ENCODE results near the gene ZNF578. TPM values are rescaled to one million over a fixed set of nuclear protein-coding genes. Genes with fewer than 3 reads are reported as not detected.
"Not testable (repeated sequence)": the region's sequence is repeated elsewhere in the genome, so short reads cannot be mapped to it uniquely, and the experiment has no call there.

Gene ZNF578
- total RNA-seq, 1 experiment from 2014 or later, result not detected

- in situ Hi-C loops (cut with HindIII; ENCODE audit: low sequenced_read_pairs), result no loop called here
- no peak for DNase-seq (ENCODE audit: low spot score)
Observed at GRCh38 chr19:52542984-52543664, 89.8 kb downstream of the ZNF578 start.

DNA sequence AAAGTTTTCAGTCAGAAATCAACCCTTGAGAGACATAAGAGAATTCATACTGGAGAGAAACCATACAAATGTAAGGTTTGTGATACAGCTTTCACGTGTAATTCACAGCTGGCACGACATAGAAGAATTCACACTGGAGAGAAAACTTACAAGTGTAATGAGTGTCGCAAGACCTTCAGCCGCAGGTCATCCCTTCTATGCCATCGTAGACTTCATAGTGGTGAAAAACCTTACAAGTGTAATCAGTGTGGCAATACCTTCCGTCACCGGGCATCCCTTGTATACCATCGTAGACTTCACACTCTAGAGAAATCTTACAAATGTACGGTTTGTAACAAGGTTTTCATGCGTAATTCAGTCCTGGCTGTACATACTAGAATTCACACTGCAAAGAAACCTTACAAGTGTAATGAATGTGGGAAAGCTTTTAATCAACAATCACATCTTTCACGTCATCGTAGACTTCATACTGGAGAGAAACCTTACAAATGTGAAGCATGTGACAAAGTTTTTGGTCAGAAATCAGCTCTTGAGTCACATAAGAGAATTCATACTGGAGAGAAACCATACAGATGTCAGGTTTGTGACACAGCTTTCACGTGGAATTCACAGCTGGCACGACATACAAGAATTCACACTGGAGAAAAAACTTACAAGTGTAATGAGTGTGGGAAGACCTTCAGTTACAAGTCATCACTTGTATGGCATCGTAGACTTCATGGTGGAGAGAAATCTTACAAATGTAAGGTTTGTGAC, 101.0 kb downstream of the ZNF578 start:
- DNase-seq (ENCODE audit: low spot score), result no peak
- in situ Hi-C loops (cut with HindIII; ENCODE audit: low sequenced_read_pairs), result no loop called here

DNA sequence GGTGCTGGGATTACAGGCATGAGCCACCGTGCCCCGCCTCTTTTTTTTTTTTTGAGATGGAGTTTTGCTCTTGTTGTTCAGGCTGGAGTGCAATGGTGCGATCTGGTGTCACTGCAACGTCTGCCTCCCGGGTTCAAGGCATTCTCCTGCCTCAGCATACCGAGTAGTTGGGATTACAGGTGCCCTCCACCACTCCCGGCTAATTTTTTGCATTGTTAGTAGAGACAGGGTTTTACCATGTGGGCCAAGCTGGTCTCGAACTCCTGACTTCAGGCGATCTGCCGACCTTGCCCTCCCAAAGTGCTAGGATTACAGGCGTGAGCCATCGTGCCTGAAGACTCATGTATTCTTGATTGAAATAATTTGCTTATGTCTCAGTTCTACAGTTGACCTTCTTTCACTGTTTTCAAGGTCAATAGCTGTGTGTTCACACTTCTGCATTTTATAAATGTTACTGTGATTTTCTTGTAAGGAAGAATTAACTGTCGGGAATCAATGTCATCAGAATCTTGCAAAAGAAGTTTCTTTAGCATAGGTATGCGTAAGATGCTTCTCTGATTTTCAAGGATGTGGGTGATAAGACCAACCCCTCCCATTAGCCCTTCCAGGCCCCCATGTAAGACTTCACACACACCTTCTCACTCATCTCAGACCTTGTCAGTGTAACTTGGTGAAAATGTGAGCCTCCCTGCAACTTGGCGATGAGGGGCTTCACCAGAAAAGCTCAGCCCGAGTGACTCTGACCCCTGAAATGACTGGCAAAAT, 104.1 kb downstream of the ZNF578 start:
- no peak for DNase-seq (ENCODE audit: low spot score)
- in situ Hi-C loops (cut with HindIII; ENCODE audit: low sequenced_read_pairs), result no loop called here

DNA sequence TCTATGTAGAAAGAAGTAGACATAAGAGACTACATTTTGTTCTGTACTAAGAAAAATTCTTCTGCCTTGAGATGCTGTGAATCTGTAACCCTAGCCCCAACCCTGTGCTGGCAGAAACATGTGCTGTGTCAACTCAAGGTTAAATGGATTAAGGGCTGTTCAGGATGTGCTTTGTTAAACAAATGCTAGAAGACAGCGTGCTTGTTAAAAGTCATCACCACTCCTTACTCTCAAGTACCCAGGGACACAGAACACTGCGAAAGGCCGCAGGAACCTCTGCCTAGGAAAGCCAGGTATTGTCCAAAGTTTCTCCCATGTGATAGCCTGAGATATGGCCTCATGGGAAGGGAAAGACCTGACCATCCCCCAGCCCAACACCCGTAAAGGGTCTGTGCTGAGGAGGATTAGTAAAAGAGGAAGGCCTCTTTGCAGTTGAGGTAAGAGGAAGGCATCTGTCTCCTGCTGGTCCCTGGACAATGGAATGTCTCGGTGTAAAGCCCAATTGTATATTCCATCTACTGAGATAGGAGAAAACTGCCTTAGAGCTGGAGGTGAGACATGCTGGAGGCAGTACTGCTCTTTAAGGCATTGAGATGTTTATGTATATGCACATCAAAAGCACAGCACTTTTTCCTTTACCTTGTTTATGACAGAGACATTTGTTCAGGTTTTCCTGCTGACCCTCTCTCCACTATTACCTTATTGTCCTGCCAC, 105.5 kb downstream of the ZNF578 start:
- in situ Hi-C loops (cut with HindIII; ENCODE audit: low sequenced_read_pairs); DNase-seq (ENCODE audit: low spot score): not testable (repeated sequence)

DNA sequence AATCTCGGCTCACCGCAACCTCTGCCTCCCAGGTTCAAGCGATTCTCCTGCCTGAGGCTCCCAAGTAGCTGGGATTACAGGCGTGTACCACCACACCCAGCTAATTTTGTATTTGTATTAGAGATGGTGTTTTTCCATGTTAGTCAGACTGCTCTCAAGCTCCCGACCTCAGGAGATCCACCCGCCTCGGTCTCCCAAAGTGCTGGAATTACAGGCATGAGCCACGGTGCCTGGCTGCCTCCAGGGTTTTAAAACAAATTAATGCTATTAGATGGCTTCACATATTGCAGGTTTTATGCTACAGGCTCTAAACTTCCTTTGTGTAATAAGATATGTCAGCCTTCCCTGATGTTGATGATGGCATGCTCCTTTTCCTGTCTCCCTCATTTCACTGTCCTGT, 108.3 kb downstream of the ZNF578 start:
- in situ Hi-C loops (cut with HindIII; ENCODE audit: low sequenced_read_pairs); DNase-seq (ENCODE audit: low spot score): not testable (repeated sequence)

Other genes with a start within 250 kb of the ZNF578 start
- 5.6 and 6.8 TPM in 2 replicates for gene ZNF766, start 184.0 kb upstream of the ZNF578 start, total RNA-seq (2014; rRNA removed; shearing (Covaris generic))
- gene ZNF480, start 156.4 kb upstream of the ZNF578 start, total RNA-seq (2014; rRNA removed; shearing (Covaris generic)), result 4.9 and 9.1 TPM in 2 replicates
- gene ZNF610, start 117.3 kb upstream of the ZNF578 start, total RNA-seq (2014; rRNA removed; shearing (Covaris generic)), result 0.47 TPM in 1 of 2 replicates, not detected in the other
- not detected in 2 replicates for gene ZNF880, start 83.6 kb upstream of the ZNF578 start, total RNA-seq (2014; rRNA removed; shearing (Covaris generic))
- gene ZNF528, start 55.7 kb upstream of the ZNF578 start, total RNA-seq (2014; rRNA removed; shearing (Covaris generic)), result not detected in 2 replicates
- gene ZNF534, start 24.4 kb upstream of the ZNF578 start, total RNA-seq (2014; rRNA removed; shearing (Covaris generic)), result not detected in 2 replicates
- gene ZNF808, start 74.1 kb downstream of the ZNF578 start, total RNA-seq (2014; rRNA removed; shearing (Covaris generic)), result 4.2 and 4.5 TPM in 2 replicates
- gene ZNF701, start 116.7 kb downstream of the ZNF578 start, total RNA-seq (2014; rRNA removed; shearing (Covaris generic)), result 1.1 and 1.2 TPM in 2 replicates
- gene ZNF83, start 184.8 kb downstream of the ZNF578 start, total RNA-seq (2014; rRNA removed; shearing (Covaris generic)), result 14.0 and 19.4 TPM in 2 replicates

Measured in G401 (cell line).